Spleen (tissue), 11 donors: Measurements from ENCODE around the gene HABP2. TPM values are rescaled to one million over a fixed set of nuclear protein-coding genes. Genes with fewer than 3 reads are reported as not detected.

Experiments
- DNase-seq: peaks from one replicate; pipeline ENCODE4 v3.0.0-alpha.2; 2020
- H3K27ac ChIP-seq, 8 donors: fragments of 200-600 bp; sonication (generic) in 7 of 8; 1 replicate in 4 of 8; 2 replicates in 4 of 8; pipeline versions ENCODE4 v1.5.0 to v1.8.0; 2016 to 2021; ENCODE audit warnings: inconsistent platforms in 4 of 8, mild to moderate bottlenecking in 4 of 8, moderate library complexity in 1 of 8
- H3K27me3 ChIP-seq, 7 donors: fragments of 200-600 bp; sonication (generic) in 6 of 7; replicated peaks in 1 of 7; 1 replicate in 4 of 7; 2 replicates in 3 of 7; pipeline versions ENCODE4 v1.5.0 to v1.8.0; 2016 to 2021; ENCODE audit warnings: inconsistent platforms in 3 of 7, mild to moderate bottlenecking in 1 of 7
- H3K36me3 ChIP-seq, 6 donors: fragments of 200-600 bp; sonication (generic) in 5 of 6; 1 replicate in 4 of 6; 2 replicates in 2 of 6; pipeline versions ENCODE4 v1.5.0 to v1.8.0; 2016 to 2021; ENCODE audit warnings: inconsistent platforms in 2 of 6
- H3K4me1 ChIP-seq, 6 donors: fragments of 200-600 bp; sonication (generic) in 5 of 6; 1 replicate in 3 of 6; 2 replicates in 3 of 6; pipeline versions ENCODE4 v1.5.0 to v1.8.0; 2016 to 2021; ENCODE audit warnings: inconsistent platforms in 3 of 6
- H3K4me3 ChIP-seq, 8 donors: fragments of 200-600 bp; sonication (generic) in 7 of 8; 1 replicate in 4 of 8; 2 replicates in 4 of 8; pipeline versions ENCODE4 v1.5.0 to v1.8.0; 2016 to 2021; ENCODE audit warnings: inconsistent platforms in 4 of 8, mild to moderate bottlenecking in 4 of 8, moderate library complexity in 2 of 8
- H3K9me3 ChIP-seq, 8 donors: fragments of 200-600 bp; sonication (generic) in 7 of 8; 1 replicate in 4 of 8; 2 replicates in 4 of 8; pipeline versions ENCODE4 v1.5.0 to v1.8.0; 2016 to 2021; ENCODE audit warnings: inconsistent platforms in 4 of 8
- CTCF ChIP-seq, 11 experiments: fragments of 200-600 bp in 7 of 11; fragments of 450-650 bp in 4 of 11; sonication (generic) in 4 of 11; IDR thresholded peaks in 8 of 11; conservative IDR thresholded peaks in 3 of 11; 1 replicate in 7 of 11; 2 replicates in 4 of 11; pipeline versions ENCODE4 v1.4.0 to v1.8.0; 2016 to 2021; ENCODE audit warnings: antibody characterized with exemption in 11 of 11, inconsistent platforms in 4 of 11, mild to moderate bottlenecking in 1 of 11
- POLR2A ChIP-seq, 3 donors: fragments of 450-650 bp; IDR thresholded peaks; one replicate each; pipeline ENCODE4 v1.5.1; 2017; ENCODE audit warnings: antibody characterized with exemption in 3 of 3, mild to moderate bottlenecking in 1 of 3
- POLR2AphosphoS5 ChIP-seq, 3 donors: sonication (generic); formaldehyde crosslinking; IDR thresholded peaks; one replicate each; pipeline ENCODE4 v1.5.1; 2017; ENCODE audit warnings: antibody characterized with exemption in 3 of 3
- WGBS, 5 donors: extraction: QIAGEN DNeasy Blood & Tissue Kit in 3 of 5; methylation state at CpG; one replicate each; pipeline versions ENCODE4 v1.1.5 to v1.1.7; 2013 to 2018; 5-methylcytosine and 5-hydroxymethylcytosine counted together
- intact Hi-C: fragments of 100-400 bp; cut with DNase I; formaldehyde crosslinking; loops from one replicate; pipeline ENCODE4 v1.15.0; 2023; ENCODE audit warnings: low total_unique reads
- polyA plus RNA-seq, 3 donors: library from polyadenylated mRNA; stranded (reverse); fragments of 200-250 nt; gene quantifications; one replicate each; pipeline ENCODE4 v1.2.1, GENCODE V29; 2013
- total RNA-seq, 7 donors: library from RNA; depleted of rRNA in 3 of 7; stranded (reverse); fragments of >200 nt in 3 of 7; fragmentation: NEBNext Ultra II Directional in 4 of 7; extraction: Animal tissue kit (Norgen Biotek cat#: 25700) in 4 of 7; gene quantifications; one replicate each; pipeline versions ENCODE4 v1.1.0 to v1.2.1, GENCODE V29; 2016 to 2021
- donor health status: healthy with polysubstance abuse.
- donor health status: DM: no; HTN: no; CAD: no; lungs with moderate emphysema.
- donor health status: DM: no; HTN: no; CAD: no.
- donor health status: Bipolar disorder and iron deficiency.
- donor health status: healthy.
- donor health status: DM: no; HTN: no; CAD: no.
- donor health status: DM: yes; HTN: yes; CAD: no.

The HABP2 gene
- total and polyA plus RNA-seq, 10 donors = not detected

GRCh38 chr10:113560071-113560470 lies 7.2 kb downstream of the HABP2 start:
- WGBS, 5 donors = 69 to 88% (median 81%) methylated on average over 5 of the region's 5 CpGs
- Histone ChIP-seq H3K4me3 (no peak overlapping the region), H3K36me3 (no peaks in the 10 kb centered on the region), H3K27ac (no peak overlapping the region), H3K27me3 (peaks cover 0 to 7% (median 0%) of the 10 kb centered on the region in 7 donors), H3K4me1 (peaks cover 0 to 17% (median 9%) of the 10 kb centered on the region in 6 donors), H3K9me3 (no peaks in the 10 kb centered on the region)
- intact Hi-C loops = no loop called here
- TF ChIP-seq POLR2AphosphoS5 (IDR thresholded peaks at IDR 0.05) (no peak), POLR2A (IDR thresholded peaks at IDR 0.05) (no peak), CTCF (IDR thresholded peaks at IDR 0.05 in 8 of 11, conservative IDR thresholded peaks at IDR 0.05 in 3 of 11) (no peak)
- no peak for DNase-seq

- Histone ChIP-seq H3K4me3 (no peak overlapping the region), H3K27ac (no peak overlapping the region), H3K27me3 (peaks cover 0 to 7% (median 0%) of the 10 kb centered on the region in 7 donors), H3K36me3 (no peaks in the 10 kb centered on the region), H3K4me1 (peaks cover 0 to 17% (median 9%) of the 10 kb centered on the region in 6 donors), H3K9me3 (no peaks in the 10 kb centered on the region)
- WGBS, 5 donors = 81 to 93% (median 91%) methylated on average over 3 of the region's 3 CpGs
- intact Hi-C loops = no loop called here
- TF ChIP-seq CTCF (IDR thresholded peaks at IDR 0.05 in 8 of 11, conservative IDR thresholded peaks at IDR 0.05 in 3 of 11) = no peak
- TF ChIP-seq POLR2A (IDR thresholded peaks at IDR 0.05) = no peak
- no peak for TF ChIP-seq POLR2AphosphoS5 (IDR thresholded peaks at IDR 0.05)
- DNase-seq = no peak
These were observed 8.4 kb downstream of the HABP2 start for GRCh38 chr10:113561214-113561613.

GRCh38 chr10:113562069-113562468 lies 9.2 kb downstream of the HABP2 start:
- 86 to 96% (median 90%) methylated on average over 6 of the region's 6 CpGs for WGBS, 5 donors
- peak; percentile 30 for DNase-seq
- intact Hi-C loops = no loop called here

GRCh38 chr10:113562704-113563103 lies 9.9 kb downstream of the HABP2 start:
- 79 to 90% (median 88%) methylated on average over 5 of the region's 5 CpGs for WGBS, 5 donors
- peaks cover 0 to 9% (median 5%) of the 10 kb centered on the region in 6 donors for H3K4me1 ChIP-seq
- H3K9me3 ChIP-seq = no peaks in the 10 kb centered on the region
- intact Hi-C loops = no loop called here
- DNase-seq = no peak
- no peak overlapping the region for H3K4me3 ChIP-seq
- no peak overlapping the region for H3K27ac ChIP-seq
- H3K36me3 ChIP-seq = no peaks in the 10 kb centered on the region
- peaks cover 0 to 7% (median 0%) of the 10 kb centered on the region in 7 donors for H3K27me3 ChIP-seq
- no peak for TF ChIP-seq CTCF (IDR thresholded peaks at IDR 0.05 in 8 of 11, conservative IDR thresholded peaks at IDR 0.05 in 3 of 11)
- TF ChIP-seq POLR2A (IDR thresholded peaks at IDR 0.05) = no peak
- TF ChIP-seq POLR2AphosphoS5 (IDR thresholded peaks at IDR 0.05) = no peak

More at GRCh38 chr10:113562069-113562468, 9.2 kb downstream of the HABP2 start:
- no peak overlapping the region for H3K27ac ChIP-seq
- no peak overlapping the region for H3K4me3 ChIP-seq
- TF ChIP-seq CTCF (IDR thresholded peaks at IDR 0.05 in 8 of 11, conservative IDR thresholded peaks at IDR 0.05 in 3 of 11) (no peak), POLR2AphosphoS5 (IDR thresholded peaks at IDR 0.05) (no peak), POLR2A (IDR thresholded peaks at IDR 0.05) (no peak)
- no peaks in the 10 kb centered on the region for H3K36me3 ChIP-seq
- no peaks in the 10 kb centered on the region for H3K9me3 ChIP-seq
- H3K4me1 ChIP-seq = peaks cover 0 to 14% (median 7%) of the 10 kb centered on the region in 6 donors
- peaks cover 0 to 7% (median 0%) of the 10 kb centered on the region in 7 donors for H3K27me3 ChIP-seq
